Measurements from ENCODE around the gene SUSD4.

GRCh38 chr1:223390618-223391017, 26.6 kb upstream of the SUSD4 start:
- TF ChIP-seq CTCF (IDR thresholded peaks at IDR 0.05) (no peak), POLR2A (IDR thresholded peaks at IDR 0.05) (no peak)

All from uterus (tissue), 2 donors.